ENCODE data around the gene DEPDC1B.

DNA sequence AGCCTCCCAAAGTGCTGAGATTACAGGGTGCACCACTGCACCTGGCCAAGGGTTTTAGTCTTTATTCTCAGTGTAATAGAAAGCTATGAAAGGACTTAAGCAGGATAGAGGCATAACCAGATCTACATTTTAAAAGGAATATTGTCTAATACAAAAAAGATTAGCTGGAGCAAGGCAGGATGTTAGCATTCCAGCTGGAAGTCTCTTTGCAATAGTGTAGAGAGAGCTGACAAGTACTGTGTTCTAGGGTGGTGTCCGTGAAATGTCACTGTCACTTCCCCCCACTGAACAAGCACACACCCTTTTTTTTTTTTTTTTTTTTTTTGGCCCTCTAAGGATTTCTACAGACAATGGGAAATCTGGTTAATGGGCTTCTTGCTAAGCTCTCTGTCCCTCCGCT lies 24.2 kb upstream of the DEPDC1B start:
- TF ChIP-seq, protein P1, sequence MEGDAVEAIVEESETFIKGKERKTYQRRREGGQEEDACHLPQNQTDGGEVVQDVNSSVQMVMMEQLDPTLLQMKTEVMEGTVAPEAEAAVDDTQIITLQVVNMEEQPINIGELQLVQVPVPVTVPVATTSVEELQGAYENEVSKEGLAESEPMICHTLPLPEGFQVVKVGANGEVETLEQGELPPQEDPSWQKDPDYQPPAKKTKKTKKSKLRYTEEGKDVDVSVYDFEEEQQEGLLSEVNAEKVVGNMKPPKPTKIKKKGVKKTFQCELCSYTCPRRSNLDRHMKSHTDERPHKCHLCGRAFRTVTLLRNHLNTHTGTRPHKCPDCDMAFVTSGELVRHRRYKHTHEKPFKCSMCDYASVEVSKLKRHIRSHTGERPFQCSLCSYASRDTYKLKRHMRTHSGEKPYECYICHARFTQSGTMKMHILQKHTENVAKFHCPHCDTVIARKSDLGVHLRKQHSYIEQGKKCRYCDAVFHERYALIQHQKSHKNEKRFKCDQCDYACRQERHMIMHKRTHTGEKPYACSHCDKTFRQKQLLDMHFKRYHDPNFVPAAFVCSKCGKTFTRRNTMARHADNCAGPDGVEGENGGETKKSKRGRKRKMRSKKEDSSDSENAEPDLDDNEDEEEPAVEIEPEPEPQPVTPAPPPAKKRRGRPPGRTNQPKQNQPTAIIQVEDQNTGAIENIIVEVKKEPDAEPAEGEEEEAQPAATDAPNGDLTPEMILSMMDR (IDR thresholded peaks at IDR 0.05): no peak
- no peak for TF ChIP-seq TCF7L2 (IDR thresholded peaks at IDR 0.05; ENCODE audit: low read depth, low read length)
- TF ChIP-seq, protein P2, sequence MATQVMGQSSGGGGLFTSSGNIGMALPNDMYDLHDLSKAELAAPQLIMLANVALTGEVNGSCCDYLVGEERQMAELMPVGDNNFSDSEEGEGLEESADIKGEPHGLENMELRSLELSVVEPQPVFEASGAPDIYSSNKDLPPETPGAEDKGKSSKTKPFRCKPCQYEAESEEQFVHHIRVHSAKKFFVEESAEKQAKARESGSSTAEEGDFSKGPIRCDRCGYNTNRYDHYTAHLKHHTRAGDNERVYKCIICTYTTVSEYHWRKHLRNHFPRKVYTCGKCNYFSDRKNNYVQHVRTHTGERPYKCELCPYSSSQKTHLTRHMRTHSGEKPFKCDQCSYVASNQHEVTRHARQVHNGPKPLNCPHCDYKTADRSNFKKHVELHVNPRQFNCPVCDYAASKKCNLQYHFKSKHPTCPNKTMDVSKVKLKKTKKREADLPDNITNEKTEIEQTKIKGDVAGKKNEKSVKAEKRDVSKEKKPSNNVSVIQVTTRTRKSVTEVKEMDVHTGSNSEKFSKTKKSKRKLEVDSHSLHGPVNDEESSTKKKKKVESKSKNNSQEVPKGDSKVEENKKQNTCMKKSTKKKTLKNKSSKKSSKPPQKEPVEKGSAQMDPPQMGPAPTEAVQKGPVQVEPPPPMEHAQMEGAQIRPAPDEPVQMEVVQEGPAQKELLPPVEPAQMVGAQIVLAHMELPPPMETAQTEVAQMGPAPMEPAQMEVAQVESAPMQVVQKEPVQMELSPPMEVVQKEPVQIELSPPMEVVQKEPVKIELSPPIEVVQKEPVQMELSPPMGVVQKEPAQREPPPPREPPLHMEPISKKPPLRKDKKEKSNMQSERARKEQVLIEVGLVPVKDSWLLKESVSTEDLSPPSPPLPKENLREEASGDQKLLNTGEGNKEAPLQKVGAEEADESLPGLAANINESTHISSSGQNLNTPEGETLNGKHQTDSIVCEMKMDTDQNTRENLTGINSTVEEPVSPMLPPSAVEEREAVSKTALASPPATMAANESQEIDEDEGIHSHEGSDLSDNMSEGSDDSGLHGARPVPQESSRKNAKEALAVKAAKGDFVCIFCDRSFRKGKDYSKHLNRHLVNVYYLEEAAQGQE (IDR thresholded peaks at IDR 0.05; ENCODE audit: insufficient read depth in 1 of 2, low read depth in 2 of 2, low read length in 1 of 2): no peak
